Measurements from ENCODE around the gene RXRG.

DNA sequence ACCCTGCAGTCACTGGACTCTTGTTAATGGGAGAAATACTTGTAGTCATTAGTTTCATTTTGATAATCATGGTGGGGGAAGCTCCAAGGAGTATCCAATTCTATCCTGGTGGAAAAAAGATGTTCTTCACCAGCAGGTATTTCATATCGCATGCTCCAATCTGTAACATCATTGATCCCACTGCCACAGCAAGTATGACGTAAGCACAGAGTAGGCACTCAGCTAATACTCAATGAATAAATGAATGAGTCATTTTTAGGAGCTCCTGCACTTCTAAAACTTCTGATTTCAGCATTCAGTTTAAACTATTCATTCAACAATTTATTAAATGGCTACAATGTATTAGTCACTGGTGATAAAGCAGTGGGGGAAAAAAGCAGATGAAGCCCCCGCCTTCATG is 30.3 kb downstream of the RXRG start:
- no peak for TF ChIP-seq EZH2 (IDR thresholded peaks at IDR 0.05; ENCODE audit: low read length, missing control alignments)
- TF ChIP-seq, protein P1, sequence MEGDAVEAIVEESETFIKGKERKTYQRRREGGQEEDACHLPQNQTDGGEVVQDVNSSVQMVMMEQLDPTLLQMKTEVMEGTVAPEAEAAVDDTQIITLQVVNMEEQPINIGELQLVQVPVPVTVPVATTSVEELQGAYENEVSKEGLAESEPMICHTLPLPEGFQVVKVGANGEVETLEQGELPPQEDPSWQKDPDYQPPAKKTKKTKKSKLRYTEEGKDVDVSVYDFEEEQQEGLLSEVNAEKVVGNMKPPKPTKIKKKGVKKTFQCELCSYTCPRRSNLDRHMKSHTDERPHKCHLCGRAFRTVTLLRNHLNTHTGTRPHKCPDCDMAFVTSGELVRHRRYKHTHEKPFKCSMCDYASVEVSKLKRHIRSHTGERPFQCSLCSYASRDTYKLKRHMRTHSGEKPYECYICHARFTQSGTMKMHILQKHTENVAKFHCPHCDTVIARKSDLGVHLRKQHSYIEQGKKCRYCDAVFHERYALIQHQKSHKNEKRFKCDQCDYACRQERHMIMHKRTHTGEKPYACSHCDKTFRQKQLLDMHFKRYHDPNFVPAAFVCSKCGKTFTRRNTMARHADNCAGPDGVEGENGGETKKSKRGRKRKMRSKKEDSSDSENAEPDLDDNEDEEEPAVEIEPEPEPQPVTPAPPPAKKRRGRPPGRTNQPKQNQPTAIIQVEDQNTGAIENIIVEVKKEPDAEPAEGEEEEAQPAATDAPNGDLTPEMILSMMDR (conservative IDR thresholded peaks at IDR 0.05 in 1 of 2, IDR thresholded peaks at IDR 0.05 in 1 of 2; ENCODE audit: low read depth in 1 of 2, low read length in 2 of 2) = no peak

All from fibroblast of lung (primary cell).